H1 (cell line): ENCODE data around the gene IL1R1. TPM values are rescaled to one million over a fixed set of nuclear protein-coding genes. Genes with fewer than 3 reads are reported as not detected.

Experiments
- CTCF ChIA-PET: fragments of 300-600 bp; sonication (Branson Sonifier 250); formaldehyde crosslinking; loops from one replicate; lab custom pipeline; 2021; ENCODE audit not compliant: partially characterized antibody; lab: Charles Lee
- POLR2A ChIA-PET: fragments of 300-600 bp; sonication (Branson Sonifier 250); formaldehyde crosslinking; loops from one replicate; lab custom pipeline; 2021; ENCODE audit warnings: inconsistent platforms; ENCODE audit not compliant: partially characterized antibody; lab: Charles Lee
- DNase-seq, 2 experiments: peaks; one replicate each; pipeline versions ENCODE4 v3.0.0 to v3.0.0-alpha.2; 2010 to 2022; ENCODE audit warnings: low spot score in 2 of 2, low read depth in 1 of 2, mixed read lengths in 1 of 2
- FAIRE-seq: peaks from 2 replicates; lab custom pipeline; 2011; peaks lifted over from hg19 to GRCh38; lab: Jason Lieb, UNC
- H2AFZ ChIP-seq: 2 replicates; pipeline ENCODE4 v1.8.1; 2012; ENCODE audit warnings: low read length, inconsistent platforms
- H2AK5ac ChIP-seq: 2 replicates; pipeline ENCODE4 v1.6.1; 2013; ENCODE audit warnings: low read depth, low read length
- H2BK120ac ChIP-seq: replicated peaks from 2 replicates; pipeline ENCODE3; 2013; ENCODE audit warnings: low read depth, low read length, inconsistent platforms
- H2BK12ac ChIP-seq: 2 replicates; pipeline ENCODE4 v1.6.1; 2013; ENCODE audit warnings: low read depth, low read length
- H2BK15ac ChIP-seq: 2 replicates; pipeline ENCODE4 v1.6.1; 2013; ENCODE audit warnings: low read length
- H2BK20ac ChIP-seq: 2 replicates; pipeline ENCODE4 v1.6.1; 2013; ENCODE audit warnings: low read length
- H2BK5ac ChIP-seq: 2 replicates; pipeline ENCODE4 v1.6.1; 2013; ENCODE audit warnings: low read depth, low read length
- H3K14ac ChIP-seq: 2 replicates; pipeline ENCODE4 v1.6.1; 2013; ENCODE audit warnings: inconsistent platforms; ENCODE audit not compliant: insufficient read length
- H3K18ac ChIP-seq: 2 replicates; pipeline ENCODE4 v1.6.1; 2013; ENCODE audit warnings: low read length; ENCODE audit errors: extremely low read depth
- H3K23ac ChIP-seq: 2 replicates; pipeline ENCODE4 v1.6.1; 2013; ENCODE audit warnings: inconsistent platforms; ENCODE audit not compliant: insufficient read length
- H3K23me2 ChIP-seq: 2 replicates; pipeline ENCODE4 v1.6.1; 2013; ENCODE audit warnings: low read depth, low read length
- H3K27ac ChIP-seq: 2 replicates; pipeline ENCODE4 v1.6.1; 2011; ENCODE audit warnings: low read depth, low read length, inconsistent platforms
- H3K27me3 ChIP-seq, 4 experiments: replicated peaks in 1 of 4; 1 replicate in 1 of 4; 2 replicates in 3 of 4; pipeline versions ENCODE4 v1.6.1 to v1.8.1; 2011 to 2013; ENCODE audit warnings: low read length in 3 of 4, mild to moderate bottlenecking in 3 of 4, inconsistent platforms in 2 of 4, mixed read lengths in 2 of 4, moderate library complexity in 1 of 4; ENCODE audit not compliant: control insufficient read depth in 3 of 4, insufficient read depth in 3 of 4; ENCODE audit errors: extremely low read depth in 1 of 4
- H3K36me3 ChIP-seq, 4 experiments: 2 replicates each; pipeline versions ENCODE4 v1.6.1 to v1.8.1; 2011 to 2013; ENCODE audit warnings: mild to moderate bottlenecking in 4 of 4, low read length in 3 of 4, moderate library complexity in 2 of 4, control low read depth in 1 of 4, inconsistent platforms in 1 of 4; ENCODE audit not compliant: insufficient read depth in 4 of 4, control insufficient read depth in 2 of 4
- H3K4ac ChIP-seq: replicated peaks from 2 replicates; pipeline ENCODE3; 2013; ENCODE audit warnings: low read length, low read depth, mixed read lengths, inconsistent platforms; ENCODE audit not compliant: insufficient read length
- H3K4me1 ChIP-seq, 4 experiments: replicated peaks in 1 of 4; 1 replicate in 1 of 4; 2 replicates in 3 of 4; pipeline versions ENCODE4 v1.6.1 to v1.8.1; 2011 to 2013; ENCODE audit warnings: low read length in 3 of 4, inconsistent platforms in 2 of 4, mixed read lengths in 1 of 4; ENCODE audit not compliant: insufficient read depth in 4 of 4, control insufficient read depth in 3 of 4
- H3K4me2 ChIP-seq, 2 experiments: 2 replicates each; pipeline versions ENCODE4 v1.6.1 to v1.8.1; 2011 to 2013; ENCODE audit warnings: low read depth in 2 of 2, low read length in 2 of 2, control low read depth in 1 of 2, inconsistent platforms in 1 of 2, mild to moderate bottlenecking in 1 of 2; ENCODE audit not compliant: insufficient read depth in 1 of 2
- H3K4me3 ChIP-seq, 4 experiments: fragments of 200-600, 300-600 bp in 1 of 4; sonication (generic), shearing (Covaris generic), sonication (Bioruptor Twin) in 1 of 4; 2 replicates each; pipeline versions ENCODE4 v1.5.1 to v1.8.1; 2011 to 2016; ENCODE audit warnings: low read length in 4 of 4, low read depth in 3 of 4, control low read depth in 2 of 4, inconsistent platforms in 2 of 4, mild to moderate bottlenecking in 2 of 4, mixed read lengths in 1 of 4, moderate library complexity in 1 of 4; ENCODE audit not compliant: insufficient read depth in 2 of 4; ENCODE audit errors: extremely low read depth in 1 of 4
- H3K56ac ChIP-seq: replicated peaks from 2 replicates; pipeline ENCODE3; 2013; ENCODE audit warnings: low read depth, mild to moderate bottlenecking, mixed read lengths, low read length, inconsistent platforms; ENCODE audit not compliant: insufficient read length
- H3K79me1 ChIP-seq: 2 replicates; pipeline ENCODE4 v1.6.1; 2013; ENCODE audit warnings: low read depth, low read length, control low read depth
- H3K79me2 ChIP-seq, 2 experiments: 2 replicates each; pipeline versions ENCODE4 v1.6.1 to v1.8.1; 2012 to 2013; ENCODE audit warnings: low read length in 2 of 2, mild to moderate bottlenecking in 2 of 2, inconsistent platforms in 1 of 2; ENCODE audit not compliant: insufficient read depth in 2 of 2, control insufficient read depth in 1 of 2
- H3K9ac ChIP-seq, 4 experiments: replicated peaks in 1 of 4; 1 replicate in 1 of 4; 2 replicates in 3 of 4; pipeline versions ENCODE4 v1.6.1 to v1.8.1; 2011 to 2013; ENCODE audit warnings: low read depth in 3 of 4, low read length in 3 of 4, control low read depth in 2 of 4, mild to moderate bottlenecking in 2 of 4, moderate library complexity in 2 of 4, inconsistent platforms in 1 of 4; ENCODE audit errors: extremely low read depth in 1 of 4
- H3K9me3 ChIP-seq, 2 experiments: 2 replicates each; pipeline versions ENCODE4 v1.6.1 to v1.8.1; 2012 to 2013; ENCODE audit warnings: mild to moderate bottlenecking in 2 of 2, moderate library complexity in 2 of 2, control low read depth in 1 of 2, inconsistent platforms in 1 of 2, low read depth in 1 of 2, low read length in 1 of 2, mixed read lengths in 1 of 2; ENCODE audit not compliant: insufficient read depth in 2 of 2
- H4K20me1 ChIP-seq, 2 experiments: replicated peaks in 1 of 2; 2 replicates each; pipeline versions ENCODE3 to v1.8.1; 2011 to 2013; ENCODE audit warnings: inconsistent platforms in 2 of 2, low read length in 2 of 2, mild to moderate bottlenecking in 1 of 2; ENCODE audit not compliant: insufficient read depth in 2 of 2, control insufficient read depth in 1 of 2
- H4K5ac ChIP-seq: 2 replicates; pipeline ENCODE4 v1.6.1; 2013; ENCODE audit warnings: low read length, low read depth, mixed read lengths, inconsistent platforms; ENCODE audit not compliant: insufficient read length
- H4K8ac ChIP-seq: 2 replicates; pipeline ENCODE4 v1.8.0; 2013; ENCODE audit warnings: mild to moderate bottlenecking, moderate library complexity, low read length, inconsistent platforms; ENCODE audit not compliant: insufficient read depth; ENCODE audit errors: extremely low read depth
- H4K91ac ChIP-seq: replicated peaks from 2 replicates; pipeline ENCODE3; 2013; ENCODE audit warnings: low read length, mixed read lengths, inconsistent platforms; ENCODE audit not compliant: insufficient read length
- CBX5 ChIP-seq: fragments of 300-800, 300-1000 bp; sonication (generic); IDR thresholded peaks from 2 replicates; pipeline ENCODE4 v1.7.1; 2016; ENCODE audit warnings: antibody characterized with exemption, low read length, low read depth
- CREB1 ChIP-seq: IDR thresholded peaks from 2 replicates; pipeline ENCODE4 v1.6.1; 2012; ENCODE audit warnings: inconsistent platforms
- CTBP2 ChIP-seq: IDR thresholded peaks from 2 replicates; pipeline ENCODE4 v1.7.0; 2011; ENCODE audit warnings: borderline replicate concordance, mild to moderate bottlenecking, moderate library complexity, mixed read lengths, low read length; ENCODE audit not compliant: insufficient read depth, insufficient read length
- E2F6 ChIP-seq: IDR thresholded peaks from 2 replicates; pipeline ENCODE4 v1.6.1; 2012; ENCODE audit warnings: inconsistent platforms
- EZH2 ChIP-seq: fragments of 200-600 bp; sonication (generic); IDR thresholded peaks from 2 replicates; pipeline ENCODE4 v1.7.1; 2012; ENCODE audit warnings: low read depth, mild to moderate bottlenecking, moderate library complexity, low read length, inconsistent platforms; ENCODE audit not compliant: severe bottlenecking
- JUND ChIP-seq: IDR thresholded peaks from 2 replicates; pipeline ENCODE4 v1.6.1; 2011; ENCODE audit warnings: mild to moderate bottlenecking, improper control_type of control experiment, low read length
- RAD21 ChIP-seq, 2 experiments: IDR thresholded peaks in 1 of 2; conservative IDR thresholded peaks in 1 of 2; 2 replicates each; pipeline ENCODE4 v1.6.1; 2011; ENCODE audit warnings: low read depth in 2 of 2, low read length in 2 of 2, improper control_type of control experiment in 1 of 2, inconsistent platforms in 1 of 2, mild to moderate bottlenecking in 1 of 2, moderate library complexity in 1 of 2
- RBBP5 ChIP-seq: IDR thresholded peaks from 2 replicates; pipeline ENCODE4 v1.7.1; 2012; ENCODE audit warnings: low read depth, mild to moderate bottlenecking, inconsistent platforms, low read length, moderate library complexity, borderline replicate concordance
- SP2 ChIP-seq: IDR thresholded peaks from 2 replicates; pipeline ENCODE4 v1.6.1; 2012; ENCODE audit warnings: mild to moderate bottlenecking, low read length, inconsistent platforms
- TAF1 ChIP-seq: IDR thresholded peaks from 2 replicates; pipeline ENCODE4 v1.6.1; 2011; ENCODE audit warnings: mild to moderate bottlenecking, low read depth, low read length
- TAF7 ChIP-seq: optimal IDR thresholded peaks from 2 replicates; pipeline ENCODE3; 2011; ENCODE audit warnings: low read depth, mild to moderate bottlenecking, inconsistent platforms, low read length, moderate library complexity, borderline replicate concordance
- ZNF274 ChIP-seq: IDR thresholded peaks from 2 replicates; pipeline ENCODE4 v1.7.0; 2012; ENCODE audit warnings: low read length, borderline replicate concordance; ENCODE audit errors: extremely low read depth
- WGBS, 2 experiments: shearing (Covaris generic) in 1 of 2; methylation state at CpG; one replicate each; pipeline versions ENCODE4 v1.1.6 to v1.1.7; 2013 to 2015; ENCODE audit warnings: low lambda C conversion rate in 2 of 2, mixed read lengths in 2 of 2, inconsistent platforms in 1 of 2, low coverage in 1 of 2, missing lambda C conversion rate in 1 of 2; ENCODE audit not compliant: insufficient replicate concordance in 2 of 2, insufficient coverage in 1 of 2, insufficient read length in 1 of 2; ENCODE audit errors: extremely low coverage in 1 of 2, missing lambda C conversion rate in 1 of 2; 5-methylcytosine and 5-hydroxymethylcytosine counted together
- polyA plus RNA-seq, 7 experiments: library from polyadenylated mRNA; depleted of rRNA in 3 of 7; stranded (reverse) in 5 of 7; unstranded in 2 of 7; fragments of >200 nt in 5 of 7; fragments of 200-250 nt in 2 of 7; gene quantifications; 1 replicate in 5 of 7; 2 replicates in 1 of 7; 4 replicates in 1 of 7; pipeline versions ENCODE4 v1.2.1 to v1.2.3, GENCODE V29; 2011 to 2013; ENCODE audit warnings: missing spikeins in 2 of 7, mixed read lengths in 2 of 7
- total RNA-seq: library from RNA; stranded (reverse); fragmentation: NEBNext Ultra II Directional; extraction: Animal tissue kit (Norgen Biotek cat#: 25700); gene quantifications from 2 replicates; pipeline ENCODE4 v1.2.1, GENCODE V29; 2021

Gene IL1R1
- total and polyA plus RNA-seq, 2 of the 8 experiments (the other 6 are each of a cell fraction or from before 2014, with no cell fraction given): 0.34 to 0.47 TPM

DNA sequence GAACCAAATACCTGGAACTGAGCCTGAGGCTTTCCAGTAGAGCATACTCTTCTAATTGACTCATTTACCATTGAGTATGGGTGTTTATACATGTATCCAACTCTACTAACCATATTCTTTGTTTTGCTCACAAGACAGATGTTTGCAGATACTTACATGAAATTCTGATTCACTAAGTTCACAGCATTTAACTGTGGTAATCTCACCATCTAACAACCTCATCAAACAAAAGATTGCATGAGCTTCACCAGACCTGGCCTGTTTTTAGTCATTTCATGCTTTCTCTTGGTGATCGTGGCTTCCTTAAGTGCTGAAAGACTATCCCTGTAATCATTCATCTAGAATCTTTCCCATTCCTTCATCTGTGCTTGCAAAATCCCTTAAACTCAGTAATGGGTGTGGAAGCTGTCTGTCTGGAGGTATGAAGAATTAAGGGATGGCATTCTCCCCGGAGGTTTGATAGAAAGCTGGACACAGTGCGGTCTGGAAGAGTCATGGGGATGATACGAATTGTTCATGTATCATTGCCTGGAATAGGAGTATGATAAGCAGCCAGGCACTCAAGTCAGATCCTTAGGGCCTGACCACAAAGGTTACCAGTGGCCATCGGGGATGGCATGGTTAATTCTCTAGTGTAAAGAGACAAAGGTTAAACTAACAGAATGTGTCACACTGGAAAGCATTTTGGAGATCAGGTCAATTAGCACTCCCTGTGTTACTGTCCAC is 42.0 kb upstream of the IL1R1 start:
- Histone ChIP-seq H3K18ac (no peak overlapping the region), H4K20me1 (no peaks in the 10 kb centered on the region), H3K56ac (no peak overlapping the region), H4K5ac (no peak overlapping the region), H2BK15ac (no peak overlapping the region), H2AFZ (no peak overlapping the region), H4K8ac (no peak overlapping the region), H3K27me3 (no peaks in the 10 kb centered on the region), H3K14ac (no peak overlapping the region), H2AK5ac (no peak overlapping the region), H2BK120ac (no peak overlapping the region), H3K23me2 (no peaks in the 10 kb centered on the region), H2BK20ac (no peak overlapping the region), H4K91ac (no peak overlapping the region), H3K9ac (no peak overlapping the region), H2BK12ac (no peak overlapping the region), H3K4me1 (no peaks in the 10 kb centered on the region), H3K79me2 (no peaks in the 10 kb centered on the region), H3K27ac (no peak overlapping the region), H3K23ac (no peak overlapping the region), H3K4me3 (no peak overlapping the region), H3K79me1 (no peaks in the 10 kb centered on the region), H3K9me3 (peaks cover 0 to 5% of the 10 kb centered on the region in 2 experiments; a peak in 1 of 4 replicates), H3K4me2 (no peak overlapping the region), H3K4ac (no peak overlapping the region), H3K36me3 (no peaks in the 10 kb centered on the region), H2BK5ac (no peak overlapping the region)
- DNase-seq: no peak
- ChIA-PET POLR2A (no interaction called here), CTCF (interaction anchor here (1.5 kb wide), 1 partner anchor 95 kb away, joined by 3 read pairs; no protein-coding TSS in a partner anchor)
- no peak for FAIRE-seq
- WGBS, 2 experiments: 78% methylated on average over 5 of the region's 5 CpGs; no CpG with 5 or more reads in 1 of the 2 experiments
- TF ChIP-seq ZNF274: no peak
- no peak for TF ChIP-seq E2F6
- TF ChIP-seq CBX5: no peak
- TF ChIP-seq EZH2: no peak
- no peak for TF ChIP-seq RBBP5
- TF ChIP-seq TAF1: no peak
- TF ChIP-seq RAD21 (IDR thresholded peaks at IDR 0.05 in 1 of 2, conservative IDR thresholded peaks at IDR 0.05 in 1 of 2; ENCODE audit: low read depth in 2 of 2, low read length in 2 of 2): no peak
- TF ChIP-seq JUND: no peak
- TF ChIP-seq CREB1: no peak
- TF ChIP-seq SP2: no peak
- no peak for TF ChIP-seq CTBP2
- TF ChIP-seq TAF7: no peak
